ENCODE measurements around the gene DPRX. TPM values are rescaled to one million over a fixed set of nuclear protein-coding genes. Genes with fewer than 3 reads are reported as not detected.

The DPRX gene
- total RNA-seq: not detected in 2 replicates

GRCh38 chr19:53631949-53632407, at the start of gene DPRX:
TSS of gene DPRX (plus strand) at chr19:53631999. CDS start at chr19:53632107, 108 bp downstream.

Other genes with a start within 250 kb of the DPRX start
- gene ZNF765, start 236.8 kb upstream of the DPRX start, total RNA-seq: 12.3 and 13.1 TPM in 2 replicates
- gene ZNF761, start 200.0 kb upstream of the DPRX start, total RNA-seq: 10.4 and 12.8 TPM in 2 replicates
- gene ZNF813, start 164.3 kb upstream of the DPRX start, total RNA-seq: 2.4 and 3.2 TPM in 2 replicates
- 4.9 and 5.5 TPM in 2 replicates for gene ZNF331, start 93.9 kb upstream of the DPRX start, total RNA-seq
- 1.1 and 2.3 TPM in 2 replicates for gene NLRP12, start 192.3 kb downstream of the DPRX start, total RNA-seq
- 2.1 and 6.2 TPM in 2 replicates for gene MYADM, start 235.9 kb downstream of the DPRX start, total RNA-seq

Measured in epithelial cell of umbilical artery (primary cell).